ENCODE results near the gene TMEM213. TPM values are rescaled to one million over a fixed set of nuclear protein-coding genes. Genes with fewer than 3 reads are reported as not detected.

Gene TMEM213
- total and polyA plus RNA-seq, 10 of the 15 experiments (the other 5 are each of a cell fraction or from before 2014, with no cell fraction given): not detected

- H3K79me2 ChIP-seq (ENCODE audit: control insufficient read depth, insufficient read depth, low read length): no peaks in the 10 kb centered on the region
- ChIA-PET RAD21 (ENCODE audit: unreplicated experiment) (no interaction called here), SMC1A (ENCODE audit: uncharacterized antibody, unreplicated experiment) (interaction anchor here (0.6 kb wide), 1 partner anchor 133 kb away, joined by 3 read pairs; no protein-coding TSS in a partner anchor), POLR2A (no interaction called here), CTCF (no interaction called here)
- no peak overlapping the region for H2AFZ ChIP-seq (ENCODE audit: control insufficient read depth, low read depth, low read length)
- H3K9ac ChIP-seq (ENCODE audit: control insufficient read depth, insufficient read depth, low read length): no peak overlapping the region
- no peak overlapping the region for H3K27ac ChIP-seq (ENCODE audit: control insufficient read depth, insufficient read depth)
- ATAC-seq (no peak), DNase-seq (ENCODE audit: low read depth, low spot score) (no peak), FAIRE-seq (no peak)
- H3K4me3 ChIP-seq: no peak overlapping the region
- no peak overlapping the region for H3K4me2 ChIP-seq (ENCODE audit: control insufficient read depth, insufficient read depth)
- intact Hi-C loops (cut with micrococcal nuclease; ENCODE audit: unreplicated experiment): no loop called here
- H3K4me1 ChIP-seq (ENCODE audit: control insufficient read depth, insufficient read depth, low read length): no peaks in the 10 kb centered on the region
- TF ChIP-seq SP1 (IDR thresholded peaks at IDR 0.05; ENCODE audit: low read depth, low read length): no peak
- TF ChIP-seq KLF5 (IDR thresholded peaks at IDR 0.05; ENCODE audit: partially characterized antibody): no peak
- TF ChIP-seq WRNIP1 (IDR thresholded peaks at IDR 0.05; ENCODE audit: borderline replicate concordance, low read depth, low read length): no peak
- no peak for TF ChIP-seq RBBP5 (conservative IDR thresholded peaks at IDR 0.05)
- TF ChIP-seq SPI1 (IDR thresholded peaks at IDR 0.05; ENCODE audit: borderline replicate concordance, insufficient read depth, low read depth, low read length): no peak
- no peak for TF ChIP-seq CREM (IDR thresholded peaks at IDR 0.05; ENCODE audit: low read depth)
- TF ChIP-seq TCF12 (IDR thresholded peaks at IDR 0.05; ENCODE audit: low read depth, low read length): no peak
- TF ChIP-seq POLR2AphosphoS2 (IDR thresholded peaks at IDR 0.05; ENCODE audit: low read depth, low read length): no peak
- TF ChIP-seq SMAD5 (IDR thresholded peaks at IDR 0.05; ENCODE audit: low read depth): no peak
- TF ChIP-seq MYB (IDR thresholded peaks at IDR 0.05; ENCODE audit: borderline replicate concordance, low read depth, low read length): no peak
- no peak for TF ChIP-seq ZBTB4 (CRISPR knock-in tag; IDR thresholded peaks at IDR 0.05)
- TF ChIP-seq E2F4 (IDR thresholded peaks at IDR 0.05; ENCODE audit: low read depth, low read length): no peak
- no peak for TF ChIP-seq CBX5 (IDR thresholded peaks at IDR 0.05; ENCODE audit: low read depth)
- TF ChIP-seq TCF3 (IDR thresholded peaks at IDR 0.05; ENCODE audit: borderline replicate concordance, insufficient read depth, low read depth, low read length): no peak
- no peak for TF ChIP-seq ZBTB11 (CRISPR knock-in tag; IDR thresholded peaks at IDR 0.05)
- no peak for TF ChIP-seq TAF1 (IDR thresholded peaks at IDR 0.05; ENCODE audit: borderline replicate concordance, low read depth, low read length)
- TF ChIP-seq MEF2A (IDR thresholded peaks at IDR 0.05; ENCODE audit: insufficient read depth, low read depth, low read length): no peak
- in situ Hi-C loops (cut with MboI): no loop called here
- 56% methylated on average over 12 of the region's 12 CpGs for WGBS (ENCODE audit: insufficient coverage, insufficient replicate concordance, low lambda C conversion rate, missing lambda C conversion rate)
- no peaks in the 10 kb centered on the region for H4K20me1 ChIP-seq (ENCODE audit: control insufficient read depth, insufficient read depth)
- no TSS peak for BruUV-seq (replicated peaks)
- H3K27me3 ChIP-seq (replicated peaks in 1 of 2; ENCODE audit: control insufficient read depth in 2 of 2, insufficient read depth in 2 of 2, low read length in 1 of 2): no peaks in the 10 kb centered on the region
- H3K36me3 ChIP-seq (ENCODE audit: control insufficient read depth in 2 of 2, insufficient read depth in 2 of 2, low read length in 1 of 2): no peaks in the 10 kb centered on the region
- H3K9me3 ChIP-seq (replicated peaks; ENCODE audit: control insufficient read depth, insufficient read depth, low read length): no peaks in the 10 kb centered on the region
Measured at GRCh38 chr7:138842111-138842510, 44.3 kb downstream of the TMEM213 start.
